Kidney glomerular epithelial cell (primary cell): ENCODE data around the gene LRRC38.
"Not testable (repeated sequence)": the region's sequence is repeated elsewhere in the genome, so short reads cannot be mapped to it uniquely, and the experiment has no call there.

Experiments used
- DNase-seq: peaks from one replicate; lab custom pipeline; 2025; lab: John Stamatoyannopoulos, UW

LRRC38 gene

GRCh38 chr1:13461977-13462376 is 51.8 kb downstream of the LRRC38 start:
- no peak for DNase-seq

- no peak for DNase-seq
Observed at GRCh38 chr1:13456904-13457532, 56.8 kb downstream of the LRRC38 start.

DNA sequence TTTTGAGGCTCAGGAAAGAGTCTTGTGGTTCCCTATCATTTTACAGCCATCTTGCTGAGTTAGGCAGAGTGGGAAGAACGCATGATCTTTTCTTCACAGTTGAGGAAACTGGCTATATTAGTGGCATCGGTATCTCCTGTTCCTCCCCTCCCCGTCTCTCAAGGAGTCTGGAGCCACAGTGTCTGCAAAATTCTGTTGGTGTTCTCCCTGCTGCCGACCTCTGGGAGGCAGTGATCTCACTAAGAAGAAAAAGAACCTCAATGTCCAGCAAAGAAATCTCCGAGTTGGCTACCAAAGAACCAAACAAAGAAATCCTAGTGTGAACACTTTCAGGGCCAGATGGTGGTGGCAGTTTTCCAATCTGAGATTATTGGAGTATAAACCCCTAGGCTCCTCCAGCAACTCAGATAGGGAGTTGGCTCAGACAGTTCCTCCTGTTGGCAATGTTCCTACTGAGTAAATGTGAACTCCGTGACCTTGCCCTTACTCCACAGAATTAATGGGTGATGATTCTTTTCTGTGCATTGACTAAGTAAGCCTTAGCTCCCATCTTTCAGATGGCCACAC is 62.3 kb downstream of the LRRC38 start:
- no peak for DNase-seq

DNA sequence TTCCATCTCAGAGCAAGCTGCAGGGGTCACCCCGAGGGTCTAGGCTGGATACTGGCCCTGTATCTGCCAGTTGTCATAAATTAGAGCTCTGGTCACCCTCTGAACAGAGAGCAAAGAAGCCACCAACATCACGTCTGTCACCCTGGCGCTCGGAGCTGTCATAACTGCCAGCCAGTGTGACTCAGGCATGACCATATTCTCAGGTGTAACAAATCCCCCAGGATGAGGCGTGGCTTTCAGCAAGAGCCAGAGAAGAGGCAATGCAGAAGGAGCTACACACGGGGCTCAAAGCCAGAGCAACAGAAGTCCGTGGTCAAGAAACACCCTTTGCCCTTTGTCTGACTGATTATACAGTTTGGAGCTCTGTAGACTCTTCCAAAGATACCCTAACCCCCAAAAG is 63.6 kb downstream of the LRRC38 start:
- DNase-seq: no peak

DNA sequence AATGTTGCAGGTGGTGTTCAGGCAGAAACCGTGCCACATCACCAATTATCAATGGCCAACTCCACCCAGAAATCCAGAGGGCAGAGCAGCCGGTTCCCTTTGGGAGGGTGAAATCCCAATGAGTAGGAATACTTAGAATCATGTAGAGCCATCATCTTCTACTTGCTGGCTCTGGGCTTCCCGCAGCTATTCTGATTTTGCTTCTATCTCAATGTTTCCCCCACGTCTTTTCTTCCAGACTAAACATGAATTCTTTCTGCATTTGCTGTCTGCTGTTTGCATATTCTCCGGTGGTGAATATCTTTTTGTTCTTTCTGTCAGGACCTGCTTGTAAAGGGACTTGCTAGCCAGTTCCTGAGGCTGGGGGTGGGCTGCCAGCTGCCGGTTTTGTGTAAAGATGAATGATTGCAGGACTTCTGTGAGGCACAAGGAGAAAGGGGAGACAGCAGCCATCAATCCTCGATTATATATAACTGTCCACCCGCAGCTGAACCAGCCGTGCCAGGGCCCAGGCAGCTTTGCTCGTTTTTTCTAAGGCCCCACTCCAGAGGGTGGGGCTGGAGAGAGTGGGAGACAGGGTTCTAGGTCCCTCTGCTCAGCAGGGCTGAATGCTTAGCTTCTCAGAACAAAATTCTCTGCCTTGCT is 70.3 kb downstream of the LRRC38 start:
- DNase-seq: no peak

- not testable (repeated sequence) for DNase-seq
Observed at GRCh38 chr1:13439104-13439783, 74.6 kb downstream of the LRRC38 start.

GRCh38 chr1:13435458-13435857 is 78.3 kb downstream of the LRRC38 start:
- DNase-seq: no peak

DNA sequence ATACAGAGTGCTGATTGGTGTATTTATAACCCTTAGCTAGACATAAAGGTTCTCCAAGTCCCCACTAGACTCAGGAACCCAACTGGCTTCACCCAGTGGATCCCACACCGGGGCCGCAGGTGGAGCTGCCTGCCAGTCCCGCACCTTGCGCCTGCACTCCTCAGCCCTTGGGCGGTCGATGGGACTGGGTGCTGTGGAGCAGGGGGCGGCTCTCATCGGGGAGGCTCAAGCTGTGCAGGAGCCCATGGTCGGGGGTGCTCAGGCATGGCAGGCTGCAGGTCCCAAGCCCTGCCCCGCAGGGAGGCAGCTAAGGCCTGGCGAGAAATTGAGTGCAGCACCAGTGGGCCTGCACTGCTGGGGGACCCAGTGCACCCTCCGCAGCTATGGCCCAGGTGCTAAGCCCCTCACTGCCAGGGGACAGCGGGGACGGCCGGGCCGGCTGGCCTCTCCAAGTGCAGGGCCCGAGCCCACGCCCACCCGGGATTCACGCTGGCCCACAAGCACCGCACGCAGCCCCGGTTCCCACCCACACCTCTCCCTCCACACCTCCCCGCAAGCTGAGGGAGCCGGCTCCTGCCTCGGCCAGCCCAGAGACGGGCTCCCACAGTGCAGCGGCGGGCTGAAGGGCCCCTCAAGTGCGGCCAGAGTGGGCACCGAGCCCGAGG is 80.0 kb downstream of the LRRC38 start:
- not testable (repeated sequence) for DNase-seq

DNA sequence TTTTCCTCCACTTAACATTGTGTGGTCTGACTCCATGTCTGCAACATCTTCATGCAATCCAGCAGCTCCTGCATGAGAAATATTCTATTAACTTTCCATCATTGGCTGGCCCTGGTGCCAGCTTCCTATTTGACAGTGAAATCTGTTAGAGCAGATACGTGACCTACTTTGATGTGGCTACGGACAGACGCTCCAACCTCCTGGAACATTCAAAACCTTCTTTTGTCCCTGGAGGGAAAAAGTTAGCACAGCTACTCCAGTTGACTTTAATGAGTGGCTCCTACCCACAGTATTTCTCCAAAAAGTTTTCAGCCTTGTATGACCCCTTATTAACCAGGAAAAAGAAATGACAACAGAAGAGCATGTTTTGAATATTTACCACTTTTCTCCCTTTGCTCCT is 81.6 kb downstream of the LRRC38 start:
- DNase-seq: no peak

DNA sequence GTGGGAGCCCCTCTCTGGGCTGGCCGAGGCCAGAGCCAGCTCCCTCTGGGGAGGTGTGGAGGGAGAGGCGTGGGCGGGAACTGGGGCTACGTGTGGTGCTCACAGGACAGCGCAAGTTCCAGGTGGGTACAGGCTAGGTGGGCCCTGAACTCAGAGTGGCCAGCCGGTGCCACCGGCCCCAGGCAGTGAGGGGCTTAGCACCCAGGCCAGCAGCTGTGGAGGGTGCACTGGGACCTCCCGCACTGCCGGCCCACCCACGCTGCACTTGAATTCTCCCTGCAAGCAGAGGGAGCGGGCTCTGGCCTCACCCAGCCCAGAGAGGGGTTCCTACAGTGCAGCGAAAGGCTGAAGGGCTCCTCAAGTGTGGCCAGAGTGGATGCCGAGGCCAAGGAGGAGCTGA is 83.3 kb downstream of the LRRC38 start:
- DNase-seq: no peak
